ENCODE measurements around the gene RAET1G.

The RAET1G gene

DNA sequence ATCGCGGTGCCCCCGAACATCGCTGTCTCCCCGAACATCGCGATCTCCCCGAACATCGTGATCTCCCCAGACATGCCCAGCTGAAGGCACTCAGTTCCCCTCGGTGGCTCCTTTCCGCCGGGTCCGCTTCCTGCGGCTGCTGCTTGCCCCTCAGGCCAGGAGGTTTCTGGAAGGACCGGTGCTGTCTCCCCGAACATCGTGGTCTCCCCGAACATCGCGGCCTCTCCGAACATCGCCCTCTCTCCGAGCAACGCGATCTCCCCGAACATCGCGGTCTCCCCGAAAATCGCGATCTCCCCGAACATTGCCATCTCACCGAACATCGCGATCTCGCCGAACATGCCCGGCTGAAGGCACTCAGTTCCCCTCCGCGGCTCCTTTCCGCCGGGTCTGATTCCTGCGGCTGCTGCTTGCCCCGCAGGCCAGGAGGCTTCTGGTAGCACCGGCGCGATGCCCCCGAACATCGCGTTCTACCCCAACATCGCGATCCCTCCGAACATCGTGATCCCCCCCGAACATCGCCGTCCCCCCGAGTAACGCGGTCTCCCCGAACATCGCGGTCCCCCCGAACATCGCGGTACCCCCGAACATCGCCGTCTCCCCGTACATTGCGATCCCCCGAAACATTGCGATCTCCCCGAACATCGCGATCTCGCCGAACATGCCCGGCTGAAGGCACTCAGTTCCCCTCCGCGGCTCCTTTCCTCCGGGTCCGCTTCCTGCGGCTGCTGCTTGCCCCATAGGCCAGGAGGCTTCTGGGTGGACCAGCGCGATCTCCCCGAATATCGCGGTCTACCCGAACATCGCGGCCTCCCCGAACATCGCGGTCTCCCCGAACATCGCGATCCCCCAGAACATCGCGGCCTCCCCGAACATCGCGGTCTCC lies 41.6 kb upstream of the RAET1G start:
- TF ChIP-seq, protein P1, sequence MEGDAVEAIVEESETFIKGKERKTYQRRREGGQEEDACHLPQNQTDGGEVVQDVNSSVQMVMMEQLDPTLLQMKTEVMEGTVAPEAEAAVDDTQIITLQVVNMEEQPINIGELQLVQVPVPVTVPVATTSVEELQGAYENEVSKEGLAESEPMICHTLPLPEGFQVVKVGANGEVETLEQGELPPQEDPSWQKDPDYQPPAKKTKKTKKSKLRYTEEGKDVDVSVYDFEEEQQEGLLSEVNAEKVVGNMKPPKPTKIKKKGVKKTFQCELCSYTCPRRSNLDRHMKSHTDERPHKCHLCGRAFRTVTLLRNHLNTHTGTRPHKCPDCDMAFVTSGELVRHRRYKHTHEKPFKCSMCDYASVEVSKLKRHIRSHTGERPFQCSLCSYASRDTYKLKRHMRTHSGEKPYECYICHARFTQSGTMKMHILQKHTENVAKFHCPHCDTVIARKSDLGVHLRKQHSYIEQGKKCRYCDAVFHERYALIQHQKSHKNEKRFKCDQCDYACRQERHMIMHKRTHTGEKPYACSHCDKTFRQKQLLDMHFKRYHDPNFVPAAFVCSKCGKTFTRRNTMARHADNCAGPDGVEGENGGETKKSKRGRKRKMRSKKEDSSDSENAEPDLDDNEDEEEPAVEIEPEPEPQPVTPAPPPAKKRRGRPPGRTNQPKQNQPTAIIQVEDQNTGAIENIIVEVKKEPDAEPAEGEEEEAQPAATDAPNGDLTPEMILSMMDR (IDR thresholded peaks at IDR 0.05; ENCODE audit: insufficient read depth, low read length, missing control alignments) = no peak
- H3K4me3 ChIP-seq (ENCODE audit: low read depth, low read length) = peak overlapping the region; percentile 61
- ChIA-PET POLR2A (no interaction called here), CTCF (interaction anchor here (0.8 kb wide), 1 partner anchor 239 kb away, joined by 3 read pairs; no protein-coding TSS in a partner anchor)
- no peak for DNase-seq (ENCODE audit: low read depth, low spot score)

DNA sequence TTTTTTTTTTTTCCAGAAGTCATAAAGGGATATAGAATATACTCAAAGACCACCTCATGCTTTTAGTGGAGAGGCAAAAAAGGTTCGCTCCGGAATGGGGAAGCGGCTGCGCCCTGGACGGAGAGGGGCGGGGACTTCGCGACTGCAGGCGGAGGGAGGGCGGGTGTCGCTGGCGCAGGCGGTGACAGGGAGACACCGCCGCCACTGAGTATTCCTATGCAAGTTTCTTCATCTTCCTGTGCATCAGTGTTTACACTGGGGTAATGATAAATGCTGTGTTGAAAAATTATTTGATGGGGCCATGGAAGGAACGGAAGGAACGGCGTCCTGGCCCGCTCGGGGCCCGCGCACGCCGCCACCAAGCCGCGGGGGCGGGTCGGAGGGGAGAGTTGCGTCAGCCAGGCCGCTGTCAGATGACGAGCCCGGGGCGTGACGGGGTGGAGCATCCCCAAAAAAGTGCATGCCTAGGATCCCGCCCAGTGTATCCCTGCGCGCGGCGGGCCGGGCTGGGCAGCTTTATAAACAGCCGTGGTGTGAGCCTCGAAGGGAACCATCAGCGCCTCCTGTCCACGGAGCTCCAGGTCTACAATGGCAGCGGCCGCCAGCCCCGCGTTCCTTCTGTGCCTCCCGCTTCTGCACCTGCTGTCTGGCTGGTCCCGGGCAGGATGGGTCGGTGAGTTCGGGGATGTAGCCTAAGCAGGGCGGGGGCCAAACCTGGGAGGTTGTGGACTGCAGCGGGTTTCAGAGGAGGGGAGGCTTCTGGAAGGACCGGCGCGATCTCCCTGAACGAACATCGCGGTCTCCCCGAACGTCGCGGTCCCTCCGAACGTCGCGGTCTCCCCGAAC lies 40.8 kb upstream of the RAET1G start, which contains the start of gene ULBP1:
ULBP1 (plus strand) TSS at position 482 of the 846 bp plus-strand sequence; CDS start at position 589, 107 bp downstream.
- H3K4me3 ChIP-seq (ENCODE audit: low read depth, low read length) = peak within 1 kb of the TSS; percentile 61
- POLR2A ChIA-PET = no interaction called here
- CTCF ChIA-PET = interaction anchor here (0.8 kb wide), 1 partner anchor 239 kb away, joined by 3 read pairs; no protein-coding TSS in a partner anchor
- TF ChIP-seq, protein P1 (IDR thresholded peaks at IDR 0.05; ENCODE audit: insufficient read depth, low read length, missing control alignments) = peak; percentile 34
- peak; percentile 23 for DNase-seq (ENCODE audit: low read depth, low spot score)

DNA sequence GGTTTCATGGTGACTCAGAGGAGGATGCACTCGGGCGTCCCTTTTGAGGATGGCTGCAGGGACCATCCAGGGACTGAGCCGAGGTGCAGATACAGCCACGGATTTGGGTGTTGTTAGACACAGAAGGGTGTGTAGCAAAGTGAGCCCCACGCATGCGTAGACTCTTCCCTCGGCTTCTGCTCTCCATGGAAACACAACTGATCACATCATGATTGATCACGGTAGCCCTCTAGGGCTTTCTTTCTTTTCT lies 40.2 kb upstream of the RAET1G start:
- POLR2A ChIA-PET = no interaction called here
- CTCF ChIA-PET = no interaction called here
- TF ChIP-seq, protein P1 (IDR thresholded peaks at IDR 0.05; ENCODE audit: insufficient read depth, low read length, missing control alignments) = no peak
- H3K4me3 ChIP-seq (ENCODE audit: low read depth, low read length) = peak overlapping the region; percentile 61
- DNase-seq (ENCODE audit: low read depth, low spot score) = no peak

DNA sequence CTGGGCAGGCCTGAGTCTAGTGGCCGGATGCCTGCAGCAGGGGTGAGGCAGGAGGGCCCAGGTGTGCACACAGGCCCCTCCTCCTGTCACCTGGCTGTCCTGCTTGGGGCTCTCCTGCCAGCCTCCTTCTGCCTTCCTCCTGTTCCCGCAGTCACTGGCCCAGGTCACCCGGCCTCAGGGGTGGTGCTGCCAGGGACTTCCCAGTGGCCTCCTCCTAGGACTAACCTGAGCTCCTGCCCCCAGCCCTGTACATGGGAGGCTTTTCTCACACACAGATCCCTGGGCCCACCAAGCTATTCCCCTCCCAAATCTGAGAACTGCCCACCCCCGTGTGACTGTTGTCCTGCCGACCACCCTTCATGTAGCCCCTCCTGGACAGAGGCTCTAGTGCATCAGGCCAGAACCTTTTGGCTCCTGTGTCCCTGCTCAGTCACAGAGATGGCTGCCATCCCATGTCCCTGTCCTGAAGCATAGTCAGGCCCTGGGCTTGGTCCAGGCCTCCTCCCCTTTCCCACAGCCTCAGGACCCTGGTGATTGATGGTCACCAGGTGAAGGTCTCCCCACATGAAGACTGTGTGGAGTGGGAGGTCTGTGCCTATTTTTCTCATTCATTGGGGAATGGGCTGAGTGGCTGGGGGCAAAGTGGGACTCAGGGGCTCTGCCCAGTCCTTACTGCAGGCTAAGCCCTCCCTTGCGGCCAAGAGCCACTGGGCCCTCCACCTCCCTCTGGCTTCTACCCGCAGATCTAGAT lies 39.7 kb upstream of the RAET1G start:
- CTCF ChIA-PET = interaction anchor here (0.9 to 1.7 kb wide), 2 partner anchors 10 to 55 kb away, joined by 3 to 5 read pairs; no protein-coding TSS in a partner anchor
- TF ChIP-seq, protein P1 (IDR thresholded peaks at IDR 0.05; ENCODE audit: insufficient read depth, low read length, missing control alignments) = no peak
- peak overlapping the region; percentile 61 for H3K4me3 ChIP-seq (ENCODE audit: low read depth, low read length)
- DNase-seq (ENCODE audit: low read depth, low spot score) = no peak
- POLR2A ChIA-PET = no interaction called here

DNA sequence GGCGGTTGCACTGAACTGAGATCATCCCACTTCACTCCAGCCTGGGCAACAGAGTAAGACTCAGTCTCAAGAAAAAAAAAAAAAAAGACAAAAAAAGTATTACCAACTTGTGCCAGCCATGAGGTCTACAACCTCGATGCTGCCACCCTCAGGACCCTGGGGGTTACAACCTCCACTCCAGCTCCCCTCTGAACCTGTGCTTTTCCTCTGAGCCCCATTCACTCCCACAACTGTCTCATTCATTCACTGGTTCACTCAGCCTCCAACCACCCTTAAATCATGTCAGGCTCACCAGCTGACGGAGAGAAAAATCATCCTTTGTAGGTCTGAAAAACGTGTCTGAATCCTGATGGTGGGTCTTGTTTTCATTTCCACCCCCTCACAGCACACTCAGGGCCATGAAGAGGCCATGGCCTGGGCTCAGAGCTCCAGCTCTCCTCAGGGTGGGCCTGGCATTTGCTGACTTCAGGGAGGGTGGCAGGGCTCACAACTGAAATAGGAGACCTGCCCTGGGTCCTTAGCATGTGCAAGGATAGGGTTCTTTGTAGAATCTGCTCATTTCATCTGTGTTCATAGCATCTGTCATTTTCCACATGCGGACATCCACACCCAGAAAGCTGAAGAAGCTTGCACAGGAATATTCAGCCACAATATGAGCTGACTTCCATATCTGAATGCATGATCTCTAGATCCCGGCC lies 39.0 kb upstream of the RAET1G start:
- ChIA-PET CTCF (interaction anchor here (0.9 to 1.7 kb wide), 2 partner anchors 9 to 56 kb away, joined by 3 to 5 read pairs; no protein-coding TSS in a partner anchor), POLR2A (no interaction called here)
- DNase-seq (ENCODE audit: low read depth, low spot score) = no peak
- no peak overlapping the region for H3K4me3 ChIP-seq (ENCODE audit: low read depth, low read length)
- TF ChIP-seq, protein P1 (IDR thresholded peaks at IDR 0.05; ENCODE audit: insufficient read depth, low read length, missing control alignments) = no peak

Measured in AG04449 (cell line).